Measurements from ENCODE around the gene ATP6V1G1.
A peak's percentile ranks its signal among the peaks of the same experiment; 100 is the strongest.
"Not testable (repeated sequence)": the region's sequence is repeated elsewhere in the genome, so short reads cannot be mapped to it uniquely, and the experiment has no call there.

ATP6V1G1 gene

GRCh38 chr9:114578134-114578533, 9.4 kb upstream of the ATP6V1G1 start:
- not testable (repeated sequence) for DNase-seq (ENCODE audit: low spot score); H2BK120ac ChIP-seq (ENCODE audit: low read depth, low read length); H3K14ac ChIP-seq (ENCODE audit: low read length); H3K4me1 ChIP-seq (ENCODE audit: control insufficient read depth in 2 of 2, insufficient read depth in 1 of 2, low read depth in 1 of 2, low read length in 2 of 2); H3K9me3 ChIP-seq (replicated peaks in 1 of 2; ENCODE audit: control insufficient read depth in 2 of 2, insufficient read depth in 1 of 2, low read depth in 1 of 2, low read length in 2 of 2); H2AK5ac ChIP-seq (ENCODE audit: low read depth, low read length); H3K9ac ChIP-seq (ENCODE audit: low read depth, low read length, poor library complexity); H3K27ac ChIP-seq (replicated peaks; ENCODE audit: low read length); H3K79me1 ChIP-seq (ENCODE audit: low read depth, low read length); H3K4ac ChIP-seq (ENCODE audit: low read length); H2BK5ac ChIP-seq (ENCODE audit: low read length); H3K36me3 ChIP-seq (replicated peaks in 1 of 2; ENCODE audit: control insufficient read depth in 2 of 2, insufficient read depth in 2 of 2, low read length in 2 of 2); H3K18ac ChIP-seq (ENCODE audit: low read length); H2BK15ac ChIP-seq (ENCODE audit: low read length); H3K4me2 ChIP-seq (ENCODE audit: insufficient read depth, low read length, poor library complexity, severe bottlenecking); H3K23ac ChIP-seq (ENCODE audit: low read depth, low read length, poor library complexity); H2AFZ ChIP-seq (ENCODE audit: low read length); H4K8ac ChIP-seq (ENCODE audit: low read depth, low read length); H2BK12ac ChIP-seq (ENCODE audit: low read length); H3K4me3 ChIP-seq (ENCODE audit: low read length in 2 of 2); H4K91ac ChIP-seq (ENCODE audit: low read depth, low read length, poor library complexity); H3K27me3 ChIP-seq (ENCODE audit: control insufficient read depth in 3 of 3, insufficient read depth in 3 of 3, low read depth in 1 of 3, low read length in 3 of 3)
- WGBS, 2 donors (ENCODE audit: extremely low coverage in 2 of 2, insufficient read length in 2 of 2, insufficient replicate concordance in 1 of 2) = no CpG with 5 or more reads among the region's 5 CpGs

DNA sequence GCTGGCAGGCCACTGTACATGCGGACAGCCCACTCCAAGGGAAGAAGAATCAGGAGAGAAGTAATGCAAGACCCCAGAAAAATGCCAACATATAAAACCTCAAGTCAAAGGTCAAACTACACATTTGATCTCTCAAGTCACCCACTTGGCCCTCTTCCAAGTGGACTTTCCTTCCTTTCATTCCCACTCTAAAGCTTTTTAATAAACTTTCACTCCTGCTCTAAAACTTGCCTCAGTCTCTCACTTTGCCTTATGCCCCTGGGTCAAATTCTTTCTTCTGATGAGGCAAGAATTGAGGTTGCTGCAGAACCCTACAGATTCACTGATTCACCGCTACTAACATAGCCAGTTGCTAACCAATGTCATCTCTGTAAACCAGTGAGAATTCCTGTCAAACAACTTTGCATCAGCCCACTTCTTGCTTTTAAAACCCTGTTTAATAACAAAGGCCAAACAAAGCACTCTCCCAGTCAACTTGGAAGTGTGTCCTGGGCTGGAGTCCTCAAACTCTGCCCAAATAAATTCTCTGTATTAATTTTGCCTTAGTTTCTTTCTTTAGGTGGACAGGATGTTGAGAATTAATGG, 6.9 kb upstream of the ATP6V1G1 start:
- Histone ChIP-seq H3K4me2 (ENCODE audit: insufficient read depth, low read length, poor library complexity, severe bottlenecking) (no peak overlapping the region), H3K14ac (ENCODE audit: low read length) (no peak overlapping the region), H3K4me3 (ENCODE audit: low read length in 2 of 2) (no peak overlapping the region), H3K18ac (ENCODE audit: low read length) (no peak overlapping the region), H3K36me3 (replicated peaks in 1 of 2; ENCODE audit: control insufficient read depth in 2 of 2, insufficient read depth in 2 of 2, low read length in 2 of 2) (no peaks in the 10 kb centered on the region), H3K27ac (replicated peaks; ENCODE audit: low read length) (no peak overlapping the region), H2BK12ac (ENCODE audit: low read length) (no peak overlapping the region), H3K9ac (ENCODE audit: low read depth, low read length, poor library complexity) (no peak overlapping the region), H3K23ac (ENCODE audit: low read depth, low read length, poor library complexity) (no peak overlapping the region), H3K4ac (ENCODE audit: low read length) (no peak overlapping the region), H2AFZ (ENCODE audit: low read length) (no peak overlapping the region), H2BK15ac (ENCODE audit: low read length) (no peak overlapping the region), H4K8ac (ENCODE audit: low read depth, low read length) (no peak overlapping the region), H3K4me1 (ENCODE audit: control insufficient read depth in 2 of 2, insufficient read depth in 1 of 2, low read depth in 1 of 2, low read length in 2 of 2) (peaks cover 0 to 6% of the 10 kb centered on the region in 2 donors), H2BK120ac (ENCODE audit: low read depth, low read length) (no peak overlapping the region), H3K79me1 (ENCODE audit: low read depth, low read length) (no peaks in the 10 kb centered on the region), H3K9me3 (replicated peaks in 1 of 2; ENCODE audit: control insufficient read depth in 2 of 2, insufficient read depth in 1 of 2, low read depth in 1 of 2, low read length in 2 of 2) (no peaks in the 10 kb centered on the region), H3K27me3 (ENCODE audit: control insufficient read depth in 3 of 3, insufficient read depth in 3 of 3, low read depth in 1 of 3, low read length in 3 of 3) (no peaks in the 10 kb centered on the region), H2BK5ac (ENCODE audit: low read length) (no peak overlapping the region), H2AK5ac (ENCODE audit: low read depth, low read length) (no peak overlapping the region), H4K91ac (ENCODE audit: low read depth, low read length, poor library complexity) (no peak overlapping the region)
- no peak for DNase-seq (ENCODE audit: low spot score)
- no CpG with 5 or more reads among the region's 2 CpGs for WGBS, 2 donors (ENCODE audit: extremely low coverage in 2 of 2, insufficient read length in 2 of 2, insufficient replicate concordance in 1 of 2)

DNA sequence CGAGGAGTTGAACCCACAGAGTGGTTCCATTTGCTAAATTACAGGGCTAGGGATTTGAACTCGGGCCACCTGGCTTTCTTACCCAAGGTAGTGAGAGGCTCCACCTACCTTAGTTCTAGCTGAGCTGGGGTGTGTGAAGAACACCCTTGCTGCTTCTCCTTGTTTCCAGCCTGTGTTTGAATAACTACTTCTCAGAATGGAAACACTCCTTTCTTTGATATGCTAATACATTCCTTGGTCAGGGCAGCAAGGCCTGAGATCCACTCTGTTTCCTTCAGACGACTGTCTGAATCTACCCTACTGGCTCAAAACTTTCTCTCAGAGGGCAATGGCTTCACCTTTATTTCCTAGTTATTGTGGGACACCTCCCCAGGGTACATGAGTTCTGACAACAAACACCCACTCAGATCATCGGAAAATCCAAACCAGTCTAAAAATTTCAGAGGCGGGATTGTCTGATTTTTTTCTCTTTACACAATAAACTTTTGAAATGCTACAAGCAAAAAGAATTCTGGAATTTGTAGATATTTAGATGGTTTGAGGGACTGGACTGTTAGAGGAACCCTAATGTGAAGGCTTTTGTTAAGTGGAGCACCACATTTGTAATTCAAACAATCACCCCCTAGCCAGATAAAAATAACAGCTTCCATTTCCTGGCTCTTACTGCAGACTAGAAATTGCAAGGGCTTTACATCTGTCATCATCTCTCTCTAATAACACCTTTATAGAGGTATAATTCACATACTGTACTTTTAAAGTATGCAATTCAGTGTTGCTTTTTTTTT, 4.0 kb upstream of the ATP6V1G1 start:
- Histone ChIP-seq H3K4me1 (ENCODE audit: control insufficient read depth in 2 of 2, insufficient read depth in 1 of 2, low read depth in 1 of 2, low read length in 2 of 2) (peaks cover 3 to 15% of the 10 kb centered on the region in 2 donors), H3K14ac (ENCODE audit: low read length) (no peak overlapping the region), H3K9me3 (replicated peaks in 1 of 2; ENCODE audit: control insufficient read depth in 2 of 2, insufficient read depth in 1 of 2, low read depth in 1 of 2, low read length in 2 of 2) (no peaks in the 10 kb centered on the region), H3K79me1 (ENCODE audit: low read depth, low read length) (peaks cover 8% of the 10 kb centered on the region), H2BK15ac (ENCODE audit: low read length) (no peak overlapping the region), H3K36me3 (replicated peaks in 1 of 2; ENCODE audit: control insufficient read depth in 2 of 2, insufficient read depth in 2 of 2, low read length in 2 of 2) (no peaks in the 10 kb centered on the region), H3K4me2 (ENCODE audit: insufficient read depth, low read length, poor library complexity, severe bottlenecking) (no peak overlapping the region), H3K27me3 (ENCODE audit: control insufficient read depth in 3 of 3, insufficient read depth in 3 of 3, low read depth in 1 of 3, low read length in 3 of 3) (no peaks in the 10 kb centered on the region), H2AK5ac (ENCODE audit: low read depth, low read length) (no peak overlapping the region), H2BK120ac (ENCODE audit: low read depth, low read length) (no peak overlapping the region), H2BK5ac (ENCODE audit: low read length) (no peak overlapping the region), H4K8ac (ENCODE audit: low read depth, low read length) (no peak overlapping the region), H3K4me3 (ENCODE audit: low read length in 2 of 2) (no peak overlapping the region), H3K27ac (replicated peaks; ENCODE audit: low read length) (no peak overlapping the region), H2AFZ (ENCODE audit: low read length) (peak overlapping the region; percentile 86), H3K23ac (ENCODE audit: low read depth, low read length, poor library complexity) (no peak overlapping the region), H2BK12ac (ENCODE audit: low read length) (no peak overlapping the region), H3K18ac (ENCODE audit: low read length) (no peak overlapping the region), H3K9ac (ENCODE audit: low read depth, low read length, poor library complexity) (no peak overlapping the region), H4K91ac (ENCODE audit: low read depth, low read length, poor library complexity) (no peak overlapping the region), H3K4ac (ENCODE audit: low read length) (no peak overlapping the region)
- no CpG with 5 or more reads among the region's 5 CpGs for WGBS, 2 donors (ENCODE audit: extremely low coverage in 2 of 2, insufficient read length in 2 of 2, insufficient replicate concordance in 1 of 2)
- no peak for DNase-seq (ENCODE audit: low spot score)

GRCh38 chr9:114588210-114588609, 641 bp downstream of the ATP6V1G1 start:
- H3K4ac ChIP-seq (ENCODE audit: low read length) = no peak overlapping the region
- H3K14ac ChIP-seq (ENCODE audit: low read length) = no peak overlapping the region
- H2AFZ ChIP-seq (ENCODE audit: low read length) = peak overlapping the region; percentile 79
- peak overlapping the region; percentile 64 to 93 for H3K4me3 ChIP-seq (ENCODE audit: low read length in 2 of 2)
- no peak overlapping the region for H3K18ac ChIP-seq (ENCODE audit: low read length)
- no peak overlapping the region for H2BK15ac ChIP-seq (ENCODE audit: low read length)
- peaks cover 8 to 23% of the 10 kb centered on the region in 2 donors for H3K4me1 ChIP-seq (ENCODE audit: control insufficient read depth in 2 of 2, insufficient read depth in 1 of 2, low read depth in 1 of 2, low read length in 2 of 2)
- no peak overlapping the region for H4K91ac ChIP-seq (ENCODE audit: low read depth, low read length, poor library complexity)
- H2BK5ac ChIP-seq (ENCODE audit: low read length) = peak overlapping the region; percentile 54
- H2AK5ac ChIP-seq (ENCODE audit: low read depth, low read length) = peak overlapping the region; percentile 92
- DNase-seq (ENCODE audit: low spot score) = no peak
- no peak overlapping the region for H3K27ac ChIP-seq (replicated peaks; ENCODE audit: low read length)
- WGBS, 2 donors (ENCODE audit: extremely low coverage in 2 of 2, insufficient read length in 2 of 2, insufficient replicate concordance in 1 of 2) = no CpG with 5 or more reads among the region's 12 CpGs
- H3K23ac ChIP-seq (ENCODE audit: low read depth, low read length, poor library complexity) = no peak overlapping the region
- H2BK120ac ChIP-seq (ENCODE audit: low read depth, low read length) = no peak overlapping the region
- H3K4me2 ChIP-seq (ENCODE audit: insufficient read depth, low read length, poor library complexity, severe bottlenecking) = peak overlapping the region; percentile 89
- H2BK12ac ChIP-seq (ENCODE audit: low read length) = no peak overlapping the region
- peaks cover 0 to 28% of the 10 kb centered on the region in 2 donors for H3K36me3 ChIP-seq (replicated peaks in 1 of 2; ENCODE audit: control insufficient read depth in 2 of 2, insufficient read depth in 2 of 2, low read length in 2 of 2)
- peaks cover 8% of the 10 kb centered on the region for H3K79me1 ChIP-seq (ENCODE audit: low read depth, low read length)
- H3K9ac ChIP-seq (ENCODE audit: low read depth, low read length, poor library complexity) = peak overlapping the region; percentile 97
- H3K9me3 ChIP-seq (replicated peaks in 1 of 2; ENCODE audit: control insufficient read depth in 2 of 2, insufficient read depth in 1 of 2, low read depth in 1 of 2, low read length in 2 of 2) = no peaks in the 10 kb centered on the region
- no peaks in the 10 kb centered on the region for H3K27me3 ChIP-seq (ENCODE audit: control insufficient read depth in 3 of 3, insufficient read depth in 3 of 3, low read depth in 1 of 3, low read length in 3 of 3)
- peak overlapping the region; percentile 17 for H4K8ac ChIP-seq (ENCODE audit: low read depth, low read length)
